ENCODE data around the gene APOOL. TPM values are rescaled to one million over a fixed set of nuclear protein-coding genes. Genes with fewer than 3 reads are reported as not detected.

Gene APOOL
- total and polyA plus RNA-seq, 2 of the 13 experiments (the other 11 are each of a cell fraction or from before 2014, with no cell fraction given) = 7.3 to 13.9 TPM

GRCh38 chrX:85084770-85085393 is 81.2 kb downstream of the APOOL start:
- ATAC-seq = no peak; the same call in 2 of the 3 replicates

More at GRCh38 chrX:85084770-85085393, 81.2 kb downstream of the APOOL start:
- intact Hi-C loops (cut with micrococcal nuclease; ENCODE audit: unreplicated experiment) = loop anchor here (2.0 kb wide), 1 partner anchor 460 kb away; no protein-coding TSS in a partner anchor
- H4K20me1 ChIP-seq (ENCODE audit: insufficient read depth, low read length) = no peaks in the 10 kb centered on the region
- H3K36me3 ChIP-seq (replicated peaks in 1 of 2; ENCODE audit: control insufficient read depth in 1 of 2, insufficient read depth in 2 of 2, low read length in 2 of 2) = no peaks in the 10 kb centered on the region; a peak in 1 of 5 replicates
- no peak overlapping the region for H3K27ac ChIP-seq (ENCODE audit: extremely low read length, insufficient read depth, low read length)
- peak; percentile 55 for FAIRE-seq
- no peaks in the 10 kb centered on the region for H3K4me1 ChIP-seq (ENCODE audit: insufficient read depth, low read length)
- ChIA-PET POLR2A (no interaction called here), CTCF (ENCODE audit: low intra/inter-chr PET ratio, low total read pairs) (no interaction called here)
- no TSS peak for BruUV-seq (replicated peaks)
- WGBS (ENCODE audit: low lambda C conversion rate) = 73% methylated on average over 2 of the region's 2 CpGs
- peak; percentile 11 for DNase-seq (ENCODE audit: low spot score)
- no peak overlapping the region for H2AFZ ChIP-seq (ENCODE audit: low read length)
- no peak for TF ChIP-seq ZNF550 (CRISPR knock-in tag; IDR thresholded peaks at IDR 0.05; ENCODE audit: borderline replicate concordance)
- no peak for TF ChIP-seq TBX3 (IDR thresholded peaks at IDR 0.05; ENCODE audit: borderline replicate concordance)
- no peak for TF ChIP-seq ZMYM2 (CRISPR knock-in tag; IDR thresholded peaks at IDR 0.05)
- TF ChIP-seq GLI4 (CRISPR knock-in tag; IDR thresholded peaks at IDR 0.05; ENCODE audit: borderline replicate concordance) = no peak
- no peak for TF ChIP-seq SNRNP70 (IDR thresholded peaks at IDR 0.05; ENCODE audit: low read depth, low read length)
- no peak for TF ChIP-seq KLF13 (CRISPR knock-in tag; IDR thresholded peaks at IDR 0.05)
- no peak for TF ChIP-seq RFXAP (CRISPR knock-in tag; IDR thresholded peaks at IDR 0.05; ENCODE audit: borderline replicate concordance)
- no peak for TF ChIP-seq TEAD3 (CRISPR knock-in tag; optimal IDR thresholded peaks at IDR 0.05; ENCODE audit: borderline replicate concordance)
- no peak for TF ChIP-seq ELF1 (CRISPR knock-in tag; IDR thresholded peaks at IDR 0.05)
- no peak for TF ChIP-seq GTF3A (CRISPR knock-in tag; conservative IDR thresholded peaks at IDR 0.05)
- no peak for TF ChIP-seq GATA4 (IDR thresholded peaks at IDR 0.05; ENCODE audit: borderline replicate concordance, low read depth)
- no peak for TF ChIP-seq ZNF784 (CRISPR knock-in tag; IDR thresholded peaks at IDR 0.05; ENCODE audit: borderline replicate concordance)
- TF ChIP-seq CTCF (CRISPR knock-in tag; IDR thresholded peaks at IDR 0.05) = peak; percentile 51
- no peak for TF ChIP-seq ZNF605 (CRISPR knock-in tag; IDR thresholded peaks at IDR 0.05)
- TF ChIP-seq MYC (CRISPR knock-in tag; IDR thresholded peaks at IDR 0.05; ENCODE audit: borderline replicate concordance) = no peak
- TF ChIP-seq STAG1 (CRISPR knock-in tag; IDR thresholded peaks at IDR 0.05) = peak; percentile 35; the same call in 1 of the 2 replicates
- H3K79me2 ChIP-seq (ENCODE audit: insufficient read depth, low read length) = no peaks in the 10 kb centered on the region
- H3K27me3 ChIP-seq (ENCODE audit: control insufficient read depth in 1 of 2, insufficient read depth in 2 of 2, low read length in 2 of 2) = no peaks in the 10 kb centered on the region
- no peak overlapping the region for H3K4me2 ChIP-seq (ENCODE audit: low read depth, low read length)
- H3K9ac ChIP-seq (ENCODE audit: insufficient read depth, low read depth, low read length) = no peak overlapping the region
- in situ Hi-C loops (cut with HindIII; ENCODE audit: extremely low pct_ligation_motif_present, low pct_unique_long_range_greater_than_20kb) = no loop called here
- H3K4me3 ChIP-seq (replicated peaks in 1 of 3; ENCODE audit: insufficient read depth in 1 of 3, low read depth in 2 of 3, low read length in 3 of 3) = no peak overlapping the region
- no peaks in the 10 kb centered on the region for H3K9me3 ChIP-seq (ENCODE audit: low read length)

All from HepG2 (cell line).